Heart left ventricle (tissue), 13 donors: ENCODE results near the gene LNPEP.

ENCODE experiments used
- POLR2A ChIP-seq, 2 donors: fragments of 450-650 bp; IDR thresholded peaks; one replicate each; pipeline ENCODE4 v1.6.1; 2017; ENCODE audit warnings: antibody characterized with exemption in 2 of 2, mild to moderate bottlenecking in 2 of 2, moderate library complexity in 2 of 2
- TF ChIP-seq, protein P1 (sequence below), 12 donors: fragments of 200-600 bp; sonication (generic) in 4 of 12; IDR thresholded peaks; one replicate each; pipeline versions ENCODE4 v1.5.0 to v1.8.0; 2018 to 2022; ENCODE audit warnings: antibody characterized with exemption in 12 of 12, mild to moderate bottlenecking in 5 of 12
- donor health status: ischemic (EF 13 %, LVEDD 7.1; RV severe dilation, severe dysfunction).
- donor health status: DM: no; HTN: yes; CAD: no.
- donor health status: DM: no; HTN: no; CAD: no.
- donor health status: ischemic (EF 25% LVEDD 6.9; RV normal size, moderate dysfunction).
- donor health status: ischemic (EF 25% LVEDD 5.7; RV mildly dilated, moderate dysfunction).
- donor health status: ischemic (EF 35%, LVEDD 5.7; RV mildly dilated, moderate dysfunction).
- donor health status: nonischemic (EF 11% LVEDD 7.7; RV severe dilation, severe dysfunction).
- donor health status: DM: yes; HTN: yes; CAD: no.
- donor health status: PGD.
- donor health status: ischemic (EF 29% LVEDD 5.4; RV normal size, mild dysfunction).
- donor health status: nonischemic (EF 23%, LVEDD 6.1; RV moderate dilation, normal function).

- TF ChIP-seq, protein P1, sequence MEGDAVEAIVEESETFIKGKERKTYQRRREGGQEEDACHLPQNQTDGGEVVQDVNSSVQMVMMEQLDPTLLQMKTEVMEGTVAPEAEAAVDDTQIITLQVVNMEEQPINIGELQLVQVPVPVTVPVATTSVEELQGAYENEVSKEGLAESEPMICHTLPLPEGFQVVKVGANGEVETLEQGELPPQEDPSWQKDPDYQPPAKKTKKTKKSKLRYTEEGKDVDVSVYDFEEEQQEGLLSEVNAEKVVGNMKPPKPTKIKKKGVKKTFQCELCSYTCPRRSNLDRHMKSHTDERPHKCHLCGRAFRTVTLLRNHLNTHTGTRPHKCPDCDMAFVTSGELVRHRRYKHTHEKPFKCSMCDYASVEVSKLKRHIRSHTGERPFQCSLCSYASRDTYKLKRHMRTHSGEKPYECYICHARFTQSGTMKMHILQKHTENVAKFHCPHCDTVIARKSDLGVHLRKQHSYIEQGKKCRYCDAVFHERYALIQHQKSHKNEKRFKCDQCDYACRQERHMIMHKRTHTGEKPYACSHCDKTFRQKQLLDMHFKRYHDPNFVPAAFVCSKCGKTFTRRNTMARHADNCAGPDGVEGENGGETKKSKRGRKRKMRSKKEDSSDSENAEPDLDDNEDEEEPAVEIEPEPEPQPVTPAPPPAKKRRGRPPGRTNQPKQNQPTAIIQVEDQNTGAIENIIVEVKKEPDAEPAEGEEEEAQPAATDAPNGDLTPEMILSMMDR (IDR thresholded peaks at IDR 0.05): no peak
- TF ChIP-seq POLR2A (IDR thresholded peaks at IDR 0.05): no peak
Observed at GRCh38 chr5:97022898-97023297, 87.0 kb downstream of the LNPEP start.
